ELF-1 (cell line): ENCODE measurements around the gene PROM2.

Source experiments
- DNase-seq: peaks from one replicate; pipeline ENCODE4 v3.0.0-alpha.2; 2016; ENCODE audit warnings: low read depth, low spot score

The PROM2 gene

GRCh38 chr2:95323347-95324155 is 49.3 kb downstream of the PROM2 start:
- DNase-seq: peak; percentile 60

- DNase-seq: no peak
Measured at GRCh38 chr2:95325026-95325425, 50.8 kb downstream of the PROM2 start.

- no peak for DNase-seq
Measured at GRCh38 chr2:95325590-95326432, 51.6 kb downstream of the PROM2 start.

GRCh38 chr2:95326433-95327140 is 52.3 kb downstream of the PROM2 start:
- DNase-seq: peak; percentile 31

GRCh38 chr2:95327861-95328260 is 53.6 kb downstream of the PROM2 start:
- no peak for DNase-seq

GRCh38 chr2:95328358-95329125 is 54.3 kb downstream of the PROM2 start:
- no peak for DNase-seq

- DNase-seq: no peak
Measured at GRCh38 chr2:95329401-95329800, 55.2 kb downstream of the PROM2 start.

- DNase-seq: no peak
Measured at GRCh38 chr2:95329891-95330793, 55.9 kb downstream of the PROM2 start.

- DNase-seq: no peak
Measured at GRCh38 chr2:95330794-95331338, 56.6 kb downstream of the PROM2 start.

- DNase-seq: no peak
Measured at GRCh38 chr2:95331606-95332005, 57.4 kb downstream of the PROM2 start.

GRCh38 chr2:95332036-95332435 is 57.8 kb downstream of the PROM2 start:
- DNase-seq: no peak

GRCh38 chr2:95333056-95333455 is 58.8 kb downstream of the PROM2 start:
- no peak for DNase-seq

GRCh38 chr2:95333888-95334338 is 59.7 kb downstream of the PROM2 start:
- DNase-seq: no peak

- no peak for DNase-seq
Measured at GRCh38 chr2:95334916-95335641, 60.8 kb downstream of the PROM2 start.

GRCh38 chr2:95336406-95336805 is 62.2 kb downstream of the PROM2 start:
- no peak for DNase-seq

GRCh38 chr2:95337829-95338228 is 63.6 kb downstream of the PROM2 start:
- no peak for DNase-seq
